Skeletal muscle tissue (tissue), 4 donors: ENCODE measurements around the gene ZNF280D. TPM values are rescaled to one million over a fixed set of nuclear protein-coding genes. Genes with fewer than 3 reads are reported as not detected.

Experiments
- H3K27ac ChIP-seq: one replicate; pipeline ENCODE4 v1.7.0; 2013; ENCODE audit warnings: mild to moderate bottlenecking, low read depth, low read length, inconsistent platforms
- H3K27me3 ChIP-seq, 3 donors: one replicate each; pipeline ENCODE4 v1.7.0; 2013; ENCODE audit warnings: low read length in 3 of 3; ENCODE audit not compliant: control insufficient read depth in 3 of 3, insufficient read depth in 3 of 3
- H3K36me3 ChIP-seq, 3 donors: one replicate each; pipeline ENCODE4 v1.7.0; 2013; ENCODE audit warnings: low read length in 3 of 3; ENCODE audit not compliant: control insufficient read depth in 3 of 3, insufficient read depth in 3 of 3
- H3K4me1 ChIP-seq, 3 donors: one replicate each; pipeline ENCODE4 v1.7.0; 2013; ENCODE audit warnings: low read length in 3 of 3, mild to moderate bottlenecking in 3 of 3; ENCODE audit not compliant: control insufficient read depth in 3 of 3, insufficient read depth in 3 of 3
- H3K4me3 ChIP-seq, 3 donors: one replicate each; pipeline ENCODE4 v1.7.0; 2013; ENCODE audit warnings: low read length in 3 of 3
- H3K9ac ChIP-seq, 3 donors: one replicate each; pipeline ENCODE4 v1.7.0; 2013; ENCODE audit warnings: low read length in 3 of 3, mild to moderate bottlenecking in 3 of 3, moderate library complexity in 2 of 3, low read depth in 1 of 3
- H3K9me3 ChIP-seq, 3 donors: one replicate each; pipeline ENCODE4 v1.7.0; 2013; ENCODE audit warnings: low read length in 3 of 3; ENCODE audit not compliant: control insufficient read depth in 3 of 3
- total RNA-seq: library from RNA; depleted of rRNA; stranded (reverse); fragments of >200 nt; gene quantifications from one replicate; pipeline ENCODE4 v1.2.3, GENCODE V29; 2014
- donor health status: Osteomylitis.

Gene ZNF280D
- total RNA-seq, 1 donor from 2014 or later = 57.4 TPM

GRCh38 chr15:56659197-56659596 is 74.1 kb downstream of the ZNF280D start:
- no peaks in the 10 kb centered on the region for H3K4me1 ChIP-seq
- H3K36me3 ChIP-seq = peaks cover 8 to 15% (median 14%) of the 10 kb centered on the region in 3 donors

DNA sequence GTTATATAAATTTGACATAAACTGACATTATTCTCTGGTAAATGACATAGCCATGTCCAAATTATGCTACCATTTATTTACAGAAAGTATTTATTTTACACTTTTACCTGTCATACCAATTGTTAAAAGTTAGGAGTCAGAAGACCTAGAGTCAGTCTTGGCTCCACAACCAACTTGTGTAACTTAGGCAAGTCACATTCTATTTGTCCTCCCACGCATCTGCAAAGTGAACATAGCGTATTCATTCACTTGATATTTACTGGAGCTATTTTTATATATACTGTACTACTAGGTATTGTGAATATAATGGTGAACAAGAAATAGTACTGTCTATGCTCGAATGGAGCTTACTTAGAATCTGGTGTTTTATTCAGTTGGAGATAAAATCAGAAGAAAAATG is 78.7 kb downstream of the ZNF280D start:
- no peak overlapping the region for H3K4me3 ChIP-seq
- H3K27ac ChIP-seq = no peak overlapping the region
- peaks cover 2 to 9% (median 5%) of the 10 kb centered on the region in 3 donors for H3K36me3 ChIP-seq
- H3K4me1 ChIP-seq = no peaks in the 10 kb centered on the region
- H3K9me3 ChIP-seq = no peaks in the 10 kb centered on the region
- H3K27me3 ChIP-seq = no peaks in the 10 kb centered on the region
- H3K9ac ChIP-seq = no peak overlapping the region

More at GRCh38 chr15:56659197-56659596, 74.1 kb downstream of the ZNF280D start:
- Histone ChIP-seq H3K9ac (no peak overlapping the region), H3K9me3 (no peaks in the 10 kb centered on the region), H3K4me3 (no peak overlapping the region), H3K27ac (no peak overlapping the region), H3K27me3 (no peaks in the 10 kb centered on the region)

- H3K9me3 ChIP-seq = no peaks in the 10 kb centered on the region
- H3K27ac ChIP-seq = no peak overlapping the region
- H3K4me1 ChIP-seq = no peaks in the 10 kb centered on the region
- H3K36me3 ChIP-seq = peaks cover 2 to 9% (median 5%) of the 10 kb centered on the region in 3 donors
- H3K9ac ChIP-seq = no peak overlapping the region
- no peak overlapping the region for H3K4me3 ChIP-seq
- no peaks in the 10 kb centered on the region for H3K27me3 ChIP-seq
Observed at GRCh38 chr15:56654216-56654615, 79.1 kb downstream of the ZNF280D start.

GRCh38 chr15:56653787-56654186 is 79.5 kb downstream of the ZNF280D start:
- H3K4me3 ChIP-seq = no peak overlapping the region
- no peaks in the 10 kb centered on the region for H3K9me3 ChIP-seq
- no peaks in the 10 kb centered on the region for H3K4me1 ChIP-seq
- H3K27ac ChIP-seq = no peak overlapping the region
- H3K27me3 ChIP-seq = no peaks in the 10 kb centered on the region
- H3K9ac ChIP-seq = no peak overlapping the region
- peaks cover 2 to 9% (median 5%) of the 10 kb centered on the region in 3 donors for H3K36me3 ChIP-seq

DNA sequence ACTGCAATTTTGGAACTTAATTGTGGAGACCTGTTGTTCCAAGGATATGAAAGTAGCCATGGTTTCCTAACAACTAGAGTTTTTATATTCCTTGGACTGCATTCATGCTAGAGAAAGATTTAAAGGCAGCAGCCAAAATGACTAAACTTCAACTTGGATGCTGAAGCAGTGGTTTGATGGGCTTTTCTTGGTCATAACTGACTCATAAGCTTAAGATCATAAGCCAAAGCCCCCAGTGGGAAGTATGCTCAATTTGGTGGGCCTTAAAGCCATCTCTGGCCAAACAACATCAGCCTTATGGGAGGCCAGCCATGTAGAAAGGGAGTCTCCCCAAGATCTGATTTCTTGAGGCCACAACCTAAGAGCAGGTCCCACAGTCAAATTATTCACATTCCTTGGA is 80.2 kb downstream of the ZNF280D start:
- no peak overlapping the region for H3K4me3 ChIP-seq
- no peak overlapping the region for H3K27ac ChIP-seq

GRCh38 chr15:56648311-56648710 is 85.0 kb downstream of the ZNF280D start:
- no peaks in the 10 kb centered on the region for H3K27me3 ChIP-seq
- H3K9ac ChIP-seq = no peak overlapping the region
- H3K36me3 ChIP-seq = peaks cover 2 to 3% (median 3%) of the 10 kb centered on the region in 3 donors

More for the DNA sequence above, 80.2 kb downstream of the ZNF280D start:
- Histone ChIP-seq H3K27me3 (no peaks in the 10 kb centered on the region), H3K36me3 (peaks cover 2 to 9% (median 4%) of the 10 kb centered on the region in 3 donors), H3K9me3 (no peaks in the 10 kb centered on the region), H3K9ac (no peak overlapping the region), H3K4me1 (no peaks in the 10 kb centered on the region)

DNA sequence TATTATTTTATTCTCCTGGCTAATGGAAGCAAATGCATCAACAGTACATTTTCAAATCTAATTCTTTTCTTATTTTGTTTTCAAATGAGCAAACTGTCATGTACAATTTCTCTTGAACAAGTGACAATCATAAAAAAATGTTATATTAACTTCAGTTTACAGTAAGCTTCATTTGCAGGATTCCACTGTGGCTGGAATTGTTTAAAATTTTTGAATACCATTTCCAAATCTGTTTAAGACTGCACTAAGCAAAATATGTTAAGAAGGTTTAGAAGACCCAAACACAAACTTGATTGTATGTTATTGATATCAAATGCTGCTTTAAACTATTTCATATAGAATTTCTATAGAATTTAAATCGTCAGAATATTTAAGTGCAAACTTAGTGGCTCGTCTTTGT is 92.8 kb downstream of the ZNF280D start:
- H3K9me3 ChIP-seq = no peaks in the 10 kb centered on the region
- no peaks in the 10 kb centered on the region for H3K4me1 ChIP-seq
- no peak overlapping the region for H3K4me3 ChIP-seq
- H3K36me3 ChIP-seq = peaks cover 0 to 5% (median 5%) of the 10 kb centered on the region in 3 donors
- H3K27me3 ChIP-seq = no peaks in the 10 kb centered on the region
- no peak overlapping the region for H3K9ac ChIP-seq
- H3K27ac ChIP-seq = no peak overlapping the region

More at GRCh38 chr15:56648311-56648710, 85.0 kb downstream of the ZNF280D start:
- Histone ChIP-seq H3K9me3 (no peaks in the 10 kb centered on the region), H3K4me1 (no peaks in the 10 kb centered on the region), H3K27ac (no peak overlapping the region), H3K4me3 (no peak overlapping the region)

DNA sequence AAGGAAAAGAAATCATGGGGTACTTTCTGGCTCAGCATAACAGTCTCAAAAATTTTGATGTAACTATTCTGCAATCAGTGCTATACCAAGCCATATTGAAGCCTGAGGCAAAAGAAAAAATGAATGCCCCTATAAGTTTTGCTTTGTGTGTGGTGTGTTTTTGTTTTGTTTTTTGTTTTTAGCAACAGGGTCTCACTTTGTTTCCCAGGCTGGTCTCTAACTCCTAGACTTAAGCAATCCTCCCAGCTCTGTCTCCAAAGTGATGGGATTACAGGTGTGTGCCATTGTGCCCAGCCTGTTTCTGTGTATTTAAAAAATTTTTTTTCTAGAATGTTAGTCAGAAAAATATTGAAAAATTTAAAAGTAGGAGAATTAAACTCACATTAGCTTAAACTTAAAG is 93.2 kb downstream of the ZNF280D start:
- H3K9me3 ChIP-seq = no peaks in the 10 kb centered on the region
- H3K4me3 ChIP-seq = no peak overlapping the region
- no peak overlapping the region for H3K9ac ChIP-seq
- peaks cover 0 to 5% (median 5%) of the 10 kb centered on the region in 3 donors for H3K36me3 ChIP-seq
- H3K4me1 ChIP-seq = no peaks in the 10 kb centered on the region
- no peak overlapping the region for H3K27ac ChIP-seq
- H3K27me3 ChIP-seq = no peaks in the 10 kb centered on the region

- Histone ChIP-seq H3K4me1 (no peaks in the 10 kb centered on the region), H3K27me3 (no peaks in the 10 kb centered on the region), H3K9me3 (no peaks in the 10 kb centered on the region), H3K36me3 (peaks cover 0 to 5% (median 5%) of the 10 kb centered on the region in 3 donors), H3K4me3 (no peak overlapping the region), H3K9ac (no peak overlapping the region), H3K27ac (no peak overlapping the region)
Observed at GRCh38 chr15:56639631-56640030, 93.7 kb downstream of the ZNF280D start.

DNA sequence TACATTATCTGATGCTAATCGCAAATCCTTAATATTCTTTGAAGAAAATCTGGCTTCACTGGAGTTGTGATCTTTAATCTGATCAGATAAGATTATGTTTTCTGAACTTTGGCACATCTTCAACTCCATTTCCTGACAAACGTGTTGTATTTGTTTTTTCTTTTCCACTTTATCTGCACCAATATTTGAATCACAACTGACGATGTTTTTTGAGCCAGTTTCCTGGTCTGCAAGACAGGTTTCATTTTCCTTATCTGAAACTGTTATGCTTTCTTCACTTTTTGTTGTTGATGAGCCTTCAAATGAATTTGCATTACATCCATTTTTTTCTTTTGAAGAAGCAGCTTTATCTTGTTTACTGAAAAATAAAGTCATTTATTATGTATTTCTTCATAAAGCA is 101.5 kb downstream of the ZNF280D start:
- H3K27me3 ChIP-seq = no peaks in the 10 kb centered on the region
- no peak overlapping the region for H3K9ac ChIP-seq
- H3K27ac ChIP-seq = no peak overlapping the region
- H3K9me3 ChIP-seq = no peaks in the 10 kb centered on the region
- H3K4me1 ChIP-seq = no peaks in the 10 kb centered on the region
- no peak overlapping the region for H3K4me3 ChIP-seq
- H3K36me3 ChIP-seq = peaks cover 6 to 10% (median 7%) of the 10 kb centered on the region in 3 donors
